SK-N-SH treated with all-trans-retinoic acid at 6 μM for 48 hours (cell line): ENCODE data around the gene COL6A1.

Experiments
- ATAC-seq: fragments of 200-7000 bp; cut with Tn5 transposase; 3 replicates; pipeline ENCODE4 v1.9.1; 2020; ENCODE audit warnings: mild to moderate bottlenecking, moderate library complexity
- ARNTL ChIP-seq: fragments of 450-650 bp; formaldehyde crosslinking; IDR thresholded peaks from 2 replicates; pipeline ENCODE4 v1.5.0; 2020; ENCODE audit warnings: low read depth, mild to moderate bottlenecking, moderate library complexity, borderline replicate concordance
- BACH2 ChIP-seq: fragments of 250-450 bp; sonication (Bioruptor Pico); IDR thresholded peaks from 2 replicates; pipeline ENCODE4 v1.9.0; 2021; ENCODE audit warnings: mild to moderate bottlenecking, borderline replicate concordance
- CREB5 ChIP-seq: fragments of 250-450 bp; sonication (Bioruptor Pico); IDR thresholded peaks from 2 replicates; pipeline ENCODE4 v1.5.1; 2020; ENCODE audit warnings: low read depth, mild to moderate bottlenecking, moderate library complexity
- CSRNP3 ChIP-seq: fragments of 250-450 bp; sonication (Bioruptor Pico); IDR thresholded peaks from 2 replicates; pipeline ENCODE4 v1.5.1; 2021; ENCODE audit warnings: mild to moderate bottlenecking, moderate library complexity
- ESRRG ChIP-seq: fragments of 250-450 bp; sonication (Bioruptor Pico); IDR thresholded peaks from 2 replicates; pipeline ENCODE4 v1.6.1; 2021; ENCODE audit warnings: mild to moderate bottlenecking
- GLIS3 ChIP-seq: fragments of 250-450 bp; sonication (Bioruptor Pico); IDR thresholded peaks from 2 replicates; pipeline ENCODE4 v1.5.0; 2020; ENCODE audit warnings: mild to moderate bottlenecking, moderate library complexity
- ISL1 ChIP-seq: fragments of 250-450 bp; sonication (Bioruptor Pico); IDR thresholded peaks from 2 replicates; pipeline ENCODE4 v2.1.2; 2022; ENCODE audit warnings: mild to moderate bottlenecking, moderate library complexity
- OSR1 ChIP-seq: fragments of 250-450 bp; sonication (Bioruptor Pico); IDR thresholded peaks from 2 replicates; pipeline ENCODE4 v1.8.0; 2022; ENCODE audit warnings: moderate library complexity, mild to moderate bottlenecking, inconsistent platforms
- PATZ1 ChIP-seq: fragments of 250-450 bp; sonication (Bioruptor Pico); IDR thresholded peaks from 2 replicates; pipeline ENCODE4 v1.8.0; 2020; ENCODE audit warnings: mild to moderate bottlenecking, moderate library complexity, borderline replicate concordance
- POU6F1 ChIP-seq: fragments of 250-450 bp; sonication (Bioruptor Pico); IDR thresholded peaks from 2 replicates; pipeline ENCODE4 v1.8.0; 2021; ENCODE audit warnings: low read depth, mild to moderate bottlenecking, moderate library complexity, borderline replicate concordance
- PPARA ChIP-seq: fragments of 250-450 bp; sonication (Bioruptor Pico); IDR thresholded peaks from 2 replicates; pipeline ENCODE4 v1.5.0; 2020; ENCODE audit warnings: mild to moderate bottlenecking, borderline replicate concordance
- RARB ChIP-seq: fragments of 250-450 bp; sonication (Bioruptor Pico); IDR thresholded peaks from 2 replicates; pipeline ENCODE4 v1.8.0; 2021; ENCODE audit warnings: mild to moderate bottlenecking, moderate library complexity
- TOX ChIP-seq: fragments of 250-450 bp; sonication (Bioruptor Pico); IDR thresholded peaks from 2 replicates; pipeline ENCODE4 v1.8.0; 2021; ENCODE audit warnings: mild to moderate bottlenecking, moderate library complexity, borderline replicate concordance
- TSHZ2 ChIP-seq: fragments of 250-450 bp; sonication (Bioruptor Pico); IDR thresholded peaks from 2 replicates; pipeline ENCODE4 v1.5.0; 2020; ENCODE audit warnings: mild to moderate bottlenecking, moderate library complexity
- ZC3H10 ChIP-seq: fragments of 250-450 bp; sonication (Bioruptor Pico); IDR thresholded peaks from 2 replicates; pipeline ENCODE4 v1.5.1; 2021; ENCODE audit warnings: mild to moderate bottlenecking, moderate library complexity
- ZFP3 ChIP-seq: fragments of 250-450 bp; sonication (Bioruptor Pico); IDR thresholded peaks from 2 replicates; pipeline ENCODE4 v1.5.0; 2020; ENCODE audit warnings: mild to moderate bottlenecking, moderate library complexity
- ZFP30 ChIP-seq: fragments of 450-650 bp; formaldehyde crosslinking; IDR thresholded peaks from 2 replicates; pipeline ENCODE4 v1.5.0; 2022; ENCODE audit warnings: mild to moderate bottlenecking, moderate library complexity
- ZNF565 ChIP-seq: fragments of 450-650 bp; formaldehyde crosslinking; conservative IDR thresholded peaks from 2 replicates; pipeline ENCODE4 v1.5.0; 2020; ENCODE audit warnings: low read depth, mild to moderate bottlenecking, moderate library complexity
- ZNF70 ChIP-seq: fragments of 450-650 bp; formaldehyde crosslinking; IDR thresholded peaks from 2 replicates; pipeline ENCODE4 v1.5.0; 2020; ENCODE audit warnings: mild to moderate bottlenecking, moderate library complexity
- ZNF8 ChIP-seq: fragments of 450-650 bp; formaldehyde crosslinking; IDR thresholded peaks from 2 replicates; pipeline ENCODE4 v1.5.0; 2020; ENCODE audit warnings: mild to moderate bottlenecking, moderate library complexity

Gene COL6A1

GRCh38 chr21:45986316-45987051 is 4.9 kb downstream of the COL6A1 start:
- ATAC-seq: no peak

More at GRCh38 chr21:45986316-45987051, 4.9 kb downstream of the COL6A1 start:
- no peak for TF ChIP-seq ZFP30 (CRISPR knock-in tag)
- TF ChIP-seq GLIS3 (CRISPR knock-in tag): no peak
- no peak for TF ChIP-seq ZC3H10
- no peak for TF ChIP-seq ISL1
- no peak for TF ChIP-seq ZNF8 (CRISPR knock-in tag)
- TF ChIP-seq OSR1 (CRISPR knock-in tag): no peak
- TF ChIP-seq TOX (CRISPR knock-in tag): no peak
- no peak for TF ChIP-seq TSHZ2
- no peak for TF ChIP-seq ARNTL (CRISPR knock-in tag)
- TF ChIP-seq ZNF565 (CRISPR knock-in tag): no peak
- TF ChIP-seq PPARA (CRISPR knock-in tag): no peak
- TF ChIP-seq PATZ1 (CRISPR knock-in tag): no peak
- no peak for TF ChIP-seq ESRRG (CRISPR knock-in tag)
- no peak for TF ChIP-seq POU6F1 (CRISPR knock-in tag)
- TF ChIP-seq BACH2: no peak
- TF ChIP-seq CSRNP3 (CRISPR knock-in tag): no peak
- no peak for TF ChIP-seq CREB5
- TF ChIP-seq RARB: no peak
- no peak for TF ChIP-seq ZFP3 (CRISPR knock-in tag)
- TF ChIP-seq ZNF70 (CRISPR knock-in tag): no peak
